ENCODE data around the gene IRAK1BP1.
"Not testable (repeated sequence)": the region's sequence is repeated elsewhere in the genome, so short reads cannot be mapped to it uniquely, and the experiment has no call there.

IRAK1BP1 gene, protein sequence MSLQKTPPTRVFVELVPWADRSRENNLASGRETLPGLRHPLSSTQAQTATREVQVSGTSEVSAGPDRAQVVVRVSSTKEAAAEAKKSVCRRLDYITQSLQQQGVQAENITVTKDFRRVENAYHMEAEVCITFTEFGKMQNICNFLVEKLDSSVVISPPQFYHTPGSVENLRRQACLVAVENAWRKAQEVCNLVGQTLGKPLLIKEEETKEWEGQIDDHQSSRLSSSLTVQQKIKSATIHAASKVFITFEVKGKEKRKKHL

DNA sequence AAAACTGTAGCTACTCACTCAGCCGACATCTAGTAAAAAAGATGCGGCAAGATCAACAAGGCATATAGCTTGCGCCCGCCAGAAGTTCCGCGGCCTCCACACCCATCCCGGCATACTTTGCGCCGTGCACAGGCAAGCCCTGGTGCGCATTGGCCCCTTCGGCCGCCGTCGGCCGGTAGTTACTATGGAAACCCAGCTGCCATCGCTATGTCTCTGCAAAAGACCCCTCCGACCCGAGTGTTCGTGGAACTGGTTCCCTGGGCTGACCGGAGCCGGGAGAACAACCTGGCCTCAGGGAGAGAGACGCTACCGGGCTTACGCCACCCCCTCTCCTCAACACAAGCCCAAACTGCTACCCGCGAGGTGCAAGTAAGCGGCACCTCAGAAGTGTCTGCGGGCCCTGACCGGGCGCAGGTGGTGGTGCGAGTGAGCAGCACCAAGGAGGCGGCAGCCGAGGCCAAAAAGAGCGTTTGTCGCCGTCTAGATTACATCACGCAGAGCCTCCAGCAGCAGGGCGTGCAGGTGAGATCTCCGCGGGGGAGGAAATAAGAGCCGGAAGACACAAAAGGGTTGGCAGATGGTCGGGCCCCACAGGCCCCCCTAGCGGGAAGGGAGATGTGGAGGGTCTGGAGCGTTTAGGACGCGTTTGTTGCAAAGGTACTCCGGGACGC is at the start of gene IRAK1BP1:
IRAK1BP1 (plus strand) TSS at position 182 of the 671 bp plus-strand sequence; CDS start at position 208, 26 bp downstream.
- peak; percentile 45 for DNase-seq (ENCODE audit: low read depth)

DNA sequence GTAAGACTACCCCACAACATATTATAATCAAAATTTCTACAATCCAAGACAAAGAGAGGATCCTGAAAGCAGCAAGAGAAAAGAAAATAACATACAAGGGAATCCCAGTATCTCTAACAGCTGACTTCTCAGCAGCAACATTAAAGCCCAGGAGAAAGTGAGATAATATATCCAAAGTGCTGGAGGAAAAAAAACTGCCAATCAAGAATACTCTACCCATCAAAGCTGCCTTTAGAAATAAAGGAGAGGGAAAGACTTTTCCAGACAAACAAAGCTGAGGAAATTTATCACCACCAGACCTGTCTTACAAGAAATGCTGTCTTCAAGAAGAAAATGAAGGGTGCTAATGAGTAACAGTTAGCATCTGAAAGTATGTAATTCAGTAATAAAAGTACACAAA is 43.3 kb upstream of the IRAK1BP1 start:
- no peak for DNase-seq (ENCODE audit: low read depth)

DNA sequence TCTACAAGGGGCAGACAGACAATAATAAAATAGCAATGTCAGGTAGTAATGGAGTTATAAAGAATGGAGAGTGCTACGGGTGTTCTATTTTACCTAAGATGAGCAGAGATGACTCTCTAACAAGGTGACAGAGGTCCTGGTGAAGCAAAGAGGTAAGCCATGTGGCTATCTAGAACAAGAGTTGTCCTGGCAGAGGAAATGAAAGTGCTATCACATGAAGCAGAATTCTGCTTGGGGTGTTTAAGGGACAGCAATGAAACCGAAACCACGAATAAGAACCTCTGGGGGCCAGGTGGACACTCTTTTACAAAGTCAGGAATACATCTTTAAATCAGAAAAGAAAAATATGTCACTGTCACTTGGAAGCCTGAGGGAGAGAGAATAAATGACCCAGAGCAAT is 37.9 kb upstream of the IRAK1BP1 start:
- no peak for DNase-seq (ENCODE audit: low read depth)

DNA sequence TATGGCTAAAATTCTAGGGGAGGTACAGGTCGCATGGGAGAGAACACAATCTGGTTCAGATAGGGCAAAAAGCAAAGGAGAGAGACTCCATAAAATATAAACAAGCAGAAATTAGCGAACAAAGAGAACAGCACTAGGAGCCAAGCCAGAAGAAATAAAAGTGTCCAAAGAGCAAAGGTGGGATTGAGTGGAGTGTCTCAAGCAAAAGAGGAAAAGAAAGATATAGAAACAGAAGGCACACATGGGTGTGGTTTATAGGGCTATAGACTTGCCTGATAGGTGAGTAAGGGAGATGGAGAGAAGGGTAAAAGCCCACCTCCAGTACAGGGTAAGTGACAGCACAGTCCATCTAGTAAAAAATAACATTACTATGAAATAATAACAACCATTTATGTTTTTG is 36.5 kb upstream of the IRAK1BP1 start:
- DNase-seq (ENCODE audit: low read depth), result no peak

DNA sequence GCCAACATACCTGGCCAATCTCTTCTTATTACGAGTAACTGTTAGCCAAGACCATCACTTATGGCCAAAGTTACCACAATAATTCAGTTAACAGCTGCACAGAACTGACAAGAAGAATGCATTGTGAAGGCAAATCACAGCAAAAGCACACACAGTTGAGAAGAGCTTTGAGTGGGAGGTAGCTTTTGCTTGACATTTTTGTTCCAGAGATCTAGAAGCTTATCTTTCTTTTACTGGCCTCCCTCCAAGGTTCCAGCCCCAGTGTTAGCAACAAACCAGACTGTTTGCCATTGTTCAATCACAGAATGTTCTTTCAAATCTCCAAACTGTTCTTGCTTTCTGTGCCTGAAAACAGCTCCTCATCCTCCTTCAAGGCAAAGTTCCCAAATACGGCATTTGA is 35.9 kb upstream of the IRAK1BP1 start:
- no peak for DNase-seq (ENCODE audit: low read depth)

DNA sequence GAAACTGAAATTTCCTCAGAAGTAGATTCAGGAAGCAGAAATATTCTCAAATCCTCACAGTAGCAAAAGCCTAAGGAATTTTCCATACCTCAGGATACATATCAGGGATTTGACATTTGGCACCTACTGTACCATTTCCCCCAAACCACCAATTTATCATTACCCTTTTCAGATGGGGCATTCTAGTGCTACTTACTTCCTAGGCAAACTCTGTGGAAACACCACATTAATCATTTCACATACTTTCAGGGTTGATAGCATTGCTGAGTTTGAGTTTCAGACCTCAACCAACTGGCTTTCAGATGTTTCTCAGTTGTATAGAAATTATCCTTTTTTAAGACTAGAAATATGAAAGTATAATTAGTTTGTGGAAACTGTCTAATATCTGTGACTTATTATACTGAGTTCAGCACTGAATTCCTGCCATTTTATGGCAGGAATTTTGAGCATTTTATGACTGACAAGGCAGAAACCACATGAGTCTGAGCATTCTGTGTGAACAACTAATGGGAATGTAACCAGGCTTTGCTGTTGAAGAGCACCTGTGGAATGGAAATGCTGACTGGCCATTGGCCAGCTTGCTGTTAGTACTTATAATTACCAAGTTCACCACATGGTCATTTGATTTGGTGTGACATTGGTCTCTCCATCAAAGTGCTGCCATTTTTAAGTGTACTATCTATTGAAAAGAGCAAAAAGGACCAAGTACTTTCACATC is 35.1 kb upstream of the IRAK1BP1 start:
- no peak for DNase-seq (ENCODE audit: low read depth)

DNA sequence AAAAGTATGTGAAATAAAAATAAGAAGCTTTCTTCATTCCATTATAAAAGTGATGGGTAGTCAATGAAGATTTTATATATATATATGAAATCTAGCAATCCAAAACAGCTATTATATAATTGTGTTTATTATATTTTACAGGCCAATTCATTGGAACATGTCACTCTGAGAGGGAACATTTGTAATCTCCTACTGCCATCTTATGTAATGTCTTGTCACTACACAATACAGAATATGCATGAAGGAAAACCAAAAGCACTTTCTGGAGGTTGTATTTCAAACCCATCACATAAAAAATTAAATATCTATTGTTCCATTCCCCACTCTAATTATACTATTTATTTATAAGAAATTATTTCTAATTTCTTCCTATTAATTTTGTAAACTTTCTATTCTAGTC is 31.5 kb upstream of the IRAK1BP1 start:
- DNase-seq (ENCODE audit: low read depth), result no peak

DNA sequence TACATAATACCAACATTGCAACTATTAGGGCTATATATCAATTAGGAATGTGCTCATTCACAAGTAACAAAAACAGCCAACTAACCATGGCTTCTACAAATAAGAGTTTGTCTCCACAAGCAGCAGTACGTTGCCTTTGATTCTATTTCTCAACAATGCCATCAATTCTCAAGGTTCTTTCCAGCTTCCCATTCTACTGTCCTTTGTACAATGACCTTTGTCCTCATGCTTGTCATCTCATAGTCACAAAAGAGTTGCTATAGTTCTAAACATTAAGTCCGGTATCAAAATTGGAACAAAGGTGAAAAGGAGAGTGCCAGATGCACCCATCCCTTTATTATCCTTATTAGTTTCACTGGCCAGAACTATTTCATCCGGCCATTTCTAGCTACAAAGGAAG is 30.8 kb upstream of the IRAK1BP1 start:
- no peak for DNase-seq (ENCODE audit: low read depth)

DNA sequence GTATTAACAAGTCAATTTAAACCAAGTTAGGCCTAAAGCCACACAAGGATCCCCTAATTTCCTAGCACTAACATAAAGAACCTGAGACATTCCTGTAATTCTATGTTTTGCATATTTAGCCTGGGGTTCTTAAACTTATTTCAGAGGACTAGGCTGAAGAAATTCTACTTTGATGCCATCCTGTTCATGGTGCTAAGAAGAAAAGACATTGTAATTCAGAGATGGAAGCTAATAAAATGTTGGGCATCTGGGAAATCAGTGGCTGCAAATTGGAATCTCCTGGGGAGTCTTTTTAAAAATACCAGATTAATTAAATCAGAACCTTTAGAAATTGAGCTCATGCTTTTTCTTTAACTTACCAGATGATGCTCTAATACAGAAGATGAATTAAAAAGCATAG is 26.2 kb upstream of the IRAK1BP1 start:
- DNase-seq (ENCODE audit: low read depth), result no peak

DNA sequence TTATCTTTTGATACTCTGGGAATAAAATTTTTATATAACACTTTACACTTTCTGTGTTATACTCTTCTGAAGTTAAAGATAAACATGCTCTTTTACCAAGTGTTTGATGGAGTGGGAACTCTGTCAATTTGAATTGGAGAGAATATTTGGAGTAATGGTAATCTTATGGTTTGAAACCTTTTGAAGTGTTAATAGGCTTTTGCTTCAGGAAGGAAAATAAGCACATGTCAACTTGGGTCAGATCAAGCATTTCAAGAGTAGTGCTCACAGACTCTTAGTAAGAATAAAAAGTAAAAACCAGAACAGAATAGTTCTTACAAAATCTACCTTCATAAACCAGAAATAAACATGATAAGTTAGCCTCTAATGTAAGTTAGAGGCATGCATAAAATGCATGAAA is 24.4 kb upstream of the IRAK1BP1 start:
- no peak for DNase-seq (ENCODE audit: low read depth)

DNA sequence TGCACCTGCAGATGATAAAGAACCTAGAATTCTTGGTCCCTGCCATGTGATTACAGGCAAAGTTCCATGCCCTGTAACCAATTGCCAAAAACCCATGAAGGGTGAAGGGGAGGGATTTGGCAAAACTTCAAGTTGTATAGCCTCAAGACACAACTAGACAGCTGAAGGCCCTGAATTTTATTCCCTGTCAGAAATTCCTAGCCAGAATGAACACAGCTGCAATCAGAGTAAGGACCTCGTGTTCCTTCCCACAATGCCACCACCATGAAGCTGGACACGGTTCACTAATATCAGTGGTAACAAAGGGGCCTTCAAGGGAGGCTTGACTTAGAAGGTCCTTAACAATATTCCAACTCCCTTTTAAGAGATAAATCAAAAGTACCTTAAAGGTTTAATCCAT is 22.5 kb upstream of the IRAK1BP1 start:
- no peak for DNase-seq (ENCODE audit: low read depth)

DNA sequence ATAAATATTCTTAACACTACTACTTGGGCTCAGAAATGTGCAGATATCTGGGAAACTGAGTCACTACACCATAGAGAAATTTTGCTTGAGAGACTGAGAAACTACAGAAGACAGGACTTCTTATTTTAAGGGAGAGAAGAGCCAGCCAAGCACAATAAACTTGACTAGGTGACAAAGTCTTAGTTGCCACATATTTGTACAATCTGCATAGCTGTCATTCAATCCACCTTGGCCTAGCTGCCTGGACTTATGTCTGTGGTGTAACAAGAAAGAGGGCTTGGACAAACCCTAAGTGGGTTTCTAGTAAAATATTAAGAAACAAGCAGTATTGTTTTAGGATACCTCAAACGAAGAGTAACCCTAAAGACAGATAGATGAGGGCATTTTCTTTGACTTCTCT is 21.8 kb upstream of the IRAK1BP1 start:
- no peak for DNase-seq (ENCODE audit: low read depth)

DNA sequence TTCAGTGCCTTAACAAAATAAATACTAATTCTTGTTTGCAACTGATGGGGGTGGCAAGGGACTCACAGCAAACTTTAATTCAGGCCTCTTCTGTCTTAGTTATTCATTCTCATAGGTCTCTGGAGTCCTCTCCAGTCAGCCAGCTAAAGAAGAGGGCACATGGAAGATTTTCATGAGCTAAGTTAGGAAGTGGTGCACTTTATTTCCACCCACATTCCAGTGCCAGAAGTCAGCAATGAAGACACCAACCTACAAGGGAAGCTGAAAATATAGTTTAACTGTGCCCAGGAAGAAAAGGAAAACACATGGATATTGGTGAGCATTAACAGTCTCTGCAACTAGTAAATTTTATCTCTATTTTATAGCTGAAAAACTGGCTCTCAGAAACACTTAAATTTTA is 16.7 kb upstream of the IRAK1BP1 start:
- no peak for DNase-seq (ENCODE audit: low read depth)

DNA sequence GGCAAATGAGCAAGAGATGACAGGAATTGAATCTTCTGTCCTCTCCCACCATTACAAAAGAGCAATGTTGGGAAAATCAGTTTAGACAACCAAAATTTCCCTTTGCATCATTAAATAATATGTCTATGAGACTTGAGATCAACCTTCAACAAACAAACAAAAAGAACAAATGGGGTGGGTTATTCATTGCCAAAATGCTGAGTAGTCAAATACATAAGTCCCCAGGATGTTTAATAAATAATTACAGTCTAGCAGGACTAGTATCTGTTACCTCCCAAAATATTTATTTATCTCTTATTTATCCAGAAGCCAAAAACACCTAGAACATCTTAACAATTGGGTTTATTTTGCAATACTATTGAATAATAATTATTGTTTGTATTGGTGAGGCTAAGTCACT is 16.2 kb upstream of the IRAK1BP1 start:
- DNase-seq (ENCODE audit: low read depth), result no peak

DNA sequence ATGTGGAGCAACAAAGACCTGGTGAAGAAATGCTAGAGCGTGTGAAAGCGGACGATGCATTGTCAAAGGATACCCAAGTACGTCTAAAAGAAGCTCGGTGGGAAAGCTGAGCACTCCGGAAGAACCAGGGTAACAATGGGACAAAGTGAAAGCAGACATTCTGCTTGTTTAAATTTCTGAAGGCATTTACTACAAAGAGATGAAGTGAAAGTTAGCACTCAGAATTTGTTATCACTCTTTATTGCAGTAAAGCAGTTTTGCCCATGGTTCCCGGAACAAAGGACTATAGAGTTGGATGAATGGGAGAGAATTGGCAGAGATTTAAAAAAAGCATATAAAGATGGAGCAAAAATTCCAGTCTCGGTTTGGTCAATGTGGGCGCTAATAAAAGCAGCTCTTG is 12.8 kb upstream of the IRAK1BP1 start:
- no peak for DNase-seq (ENCODE audit: low read depth)

DNA sequence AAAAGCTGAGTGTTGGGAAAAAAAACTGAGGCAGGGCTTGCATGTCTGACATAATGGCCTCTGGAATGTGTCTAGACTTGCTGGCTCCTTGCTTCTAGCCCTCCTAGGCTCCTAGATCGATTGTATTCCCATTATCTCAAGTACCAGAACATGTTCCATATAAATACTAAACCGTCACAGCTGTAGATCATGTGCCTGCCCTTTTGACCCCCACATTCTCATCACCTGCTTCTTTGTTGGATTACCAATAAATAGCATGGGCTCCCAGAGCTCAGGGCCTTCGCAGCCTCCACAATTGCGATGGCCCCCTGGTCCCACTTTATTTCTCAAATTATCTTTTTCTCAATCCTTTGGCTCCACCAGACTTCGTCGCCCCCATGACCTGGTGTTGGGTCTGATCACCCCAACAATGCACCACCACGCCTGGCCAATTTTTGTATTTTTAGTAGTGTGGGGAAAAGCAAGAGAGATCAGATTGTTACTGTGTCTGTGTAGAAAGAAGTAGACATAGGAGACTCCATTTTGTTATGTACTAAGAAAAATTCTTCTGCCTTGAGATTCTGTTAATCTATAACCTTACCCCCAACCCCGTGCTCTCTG is 8.9 kb upstream of the IRAK1BP1 start:
- not testable (repeated sequence) for DNase-seq (ENCODE audit: low read depth)

DNA sequence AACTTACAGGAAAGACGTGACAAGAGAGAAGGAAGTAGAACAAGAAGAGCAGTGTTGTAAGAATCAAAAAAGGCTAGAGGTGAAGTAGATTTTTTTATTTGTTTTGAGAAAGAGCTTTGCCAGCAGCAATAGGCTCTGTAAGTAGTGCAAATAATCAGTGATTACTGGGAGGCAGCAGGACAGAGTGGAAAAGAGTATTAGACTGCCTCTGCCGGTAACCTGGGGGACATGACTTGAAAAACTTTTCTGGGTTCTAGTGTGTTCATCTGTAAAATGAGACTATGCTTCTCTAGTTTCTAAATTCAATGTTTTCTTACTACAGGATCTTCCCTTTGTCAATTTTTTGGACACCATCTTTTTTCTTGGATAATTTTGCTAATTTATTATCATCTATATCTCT is 5.8 kb upstream of the IRAK1BP1 start:
- no peak for DNase-seq (ENCODE audit: low read depth)

DNA sequence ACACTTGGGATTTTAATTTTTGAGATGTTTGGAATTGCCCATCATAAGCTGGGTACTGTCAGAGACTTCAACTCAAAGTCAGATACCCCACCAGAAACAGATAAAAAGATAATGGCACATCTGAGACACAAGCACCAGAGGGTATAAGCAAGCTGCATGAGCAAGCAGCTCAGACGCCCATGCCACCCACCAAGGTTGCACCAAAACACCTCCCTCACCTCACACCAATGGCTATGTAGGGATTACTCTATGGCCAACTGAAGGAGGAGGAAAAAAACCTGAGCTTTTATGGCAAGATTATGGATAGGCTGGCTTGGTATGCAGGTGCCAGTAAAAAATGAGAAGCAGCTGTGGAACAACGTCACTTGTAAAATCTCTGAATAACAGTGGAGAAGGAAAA is 3.8 kb upstream of the IRAK1BP1 start:
- no peak for DNase-seq (ENCODE audit: low read depth)

DNA sequence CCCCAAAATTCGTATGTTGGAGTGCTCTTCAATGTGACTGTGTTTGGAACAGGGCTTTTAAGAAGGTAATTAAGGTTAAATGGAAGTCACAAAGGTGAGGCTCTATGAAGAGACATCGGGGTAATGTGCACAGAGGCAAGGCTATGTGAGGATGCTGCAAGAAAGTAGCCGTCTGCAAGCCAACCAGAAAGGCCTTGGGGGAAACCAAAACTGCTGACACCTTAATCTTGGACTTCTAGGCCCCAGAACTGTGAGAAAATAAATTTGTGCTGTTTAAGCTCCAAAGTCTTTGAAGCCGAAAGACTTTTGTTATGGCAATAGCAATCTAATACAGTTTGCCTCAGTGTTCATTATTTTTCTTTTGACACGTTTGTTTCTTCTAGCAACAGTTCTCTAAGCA is 2.4 kb upstream of the IRAK1BP1 start:
- DNase-seq (ENCODE audit: low read depth), result no peak

DNA sequence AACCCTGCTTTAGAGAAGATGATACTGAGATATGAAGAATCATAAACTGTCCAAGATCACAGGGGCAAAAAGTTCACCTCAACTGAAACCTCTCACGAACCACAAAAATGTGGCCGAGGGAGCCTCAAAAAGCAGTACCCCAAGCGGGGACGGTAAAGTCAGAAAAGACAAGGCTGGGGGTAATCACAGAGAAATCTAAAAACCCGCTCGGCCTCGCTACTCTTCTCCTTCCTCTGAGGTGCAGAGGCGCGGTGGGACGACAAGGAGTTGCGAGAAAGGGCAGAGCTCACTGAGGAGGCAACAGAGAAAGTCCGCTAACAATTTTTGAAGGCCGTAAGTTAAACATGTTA is 356 bp upstream of the IRAK1BP1 start:
- DNase-seq (ENCODE audit: low read depth), result no peak

DNA sequence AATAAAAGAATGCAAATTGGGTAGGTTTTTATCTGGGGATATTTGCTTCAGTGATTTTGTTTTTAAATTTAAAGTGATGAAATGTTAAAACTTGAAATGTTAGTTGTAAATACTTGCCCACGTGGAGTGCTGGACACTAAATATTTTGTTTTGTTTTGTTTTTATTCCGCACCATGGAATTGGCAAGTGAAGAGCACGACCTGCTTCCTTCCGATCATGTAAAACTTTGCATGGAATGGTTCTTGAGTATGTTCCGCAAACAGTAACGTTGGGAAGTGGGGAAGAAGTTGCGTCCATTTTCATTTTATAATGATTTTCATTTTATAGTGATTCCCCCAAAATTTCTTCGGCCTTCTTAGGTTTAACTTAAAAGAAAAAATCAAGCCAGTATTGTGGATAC is 765 bp downstream of the IRAK1BP1 start:
- no peak for DNase-seq (ENCODE audit: low read depth)

DNA sequence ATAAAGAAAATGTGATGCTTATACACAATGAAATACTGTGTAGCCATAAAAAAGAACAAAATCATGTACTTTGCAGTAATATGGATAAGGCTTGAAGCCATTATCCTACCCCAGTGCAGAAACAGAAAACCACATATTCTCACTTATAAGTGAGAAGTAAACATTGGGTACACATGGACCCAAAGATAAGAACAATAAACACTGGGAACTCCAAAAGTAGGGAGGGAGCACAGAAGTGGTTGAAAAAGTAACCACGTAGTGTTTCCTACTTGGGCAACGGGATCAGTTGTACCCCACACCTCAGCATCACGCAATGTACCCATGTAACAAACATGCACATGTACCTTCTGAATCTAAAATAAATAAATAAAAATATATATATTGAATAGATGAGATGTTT is 8.2 kb downstream of the IRAK1BP1 start:
- no peak for DNase-seq (ENCODE audit: low read depth)

DNA sequence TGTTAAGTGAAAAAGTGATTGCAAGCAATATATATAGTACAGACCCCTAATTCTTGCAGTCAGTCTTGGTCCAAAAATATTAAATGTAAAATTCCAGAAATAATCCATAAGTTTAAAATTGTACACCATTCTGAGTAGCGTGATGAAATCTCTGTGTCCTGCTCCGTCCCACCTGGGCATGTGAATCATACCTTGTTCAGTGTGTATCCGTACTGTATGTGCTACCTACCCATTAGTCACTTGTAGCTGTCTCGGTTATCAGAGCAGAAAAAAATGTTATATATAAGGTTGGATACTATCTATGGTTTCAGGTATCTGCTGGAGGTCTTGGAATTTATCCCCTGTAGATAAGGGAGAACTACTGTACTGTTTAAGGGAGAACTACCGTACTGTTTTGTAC is 16.3 kb downstream of the IRAK1BP1 start:
- no peak for DNase-seq (ENCODE audit: low read depth)

Measured in activated T-helper 1 cell treated with Interleukin-2 at 50 U/mL for 16 hours (primary cell).